Measurements from ENCODE around the gene GNAI1. TPM values are rescaled to one million over a fixed set of nuclear protein-coding genes. Genes with fewer than 3 reads are reported as not detected.

GNAI1 gene
- total and polyA plus RNA-seq, 4 donors: 8.9 to 38.7 (median 20.9) TPM

GRCh38 chr7:80210400-80210799 is 75.8 kb downstream of the GNAI1 start:
- no peaks in the 10 kb centered on the region for H3K27me3 ChIP-seq (ENCODE audit: control insufficient read depth in 4 of 4, insufficient read depth in 4 of 4, low read length in 3 of 4)
- H3K4me3 ChIP-seq (ENCODE audit: low read depth in 1 of 3, low read length in 3 of 3): no peak overlapping the region
- 22% methylated on average over 3 of the region's 3 CpGs for WGBS
- peak; percentile 66 for TF ChIP-seq REST (IDR thresholded peaks at IDR 0.05)
- TF ChIP-seq HNF4G (IDR thresholded peaks at IDR 0.05): peak; percentile 36
- no peak for TF ChIP-seq ATF3 (IDR thresholded peaks at IDR 0.05)
- no peak for TF ChIP-seq CTCF (IDR thresholded peaks at IDR 0.05; ENCODE audit: low read depth, low read length, missing input control)
- TF ChIP-seq TAF1 (conservative IDR thresholded peaks at IDR 0.05): no peak
- TF ChIP-seq GABPA (IDR thresholded peaks at IDR 0.05 in 1 of 2, conservative IDR thresholded peaks at IDR 0.05 in 1 of 2): no peak
- peak; percentile 81 to 83 for TF ChIP-seq HNF4A (conservative IDR thresholded peaks at IDR 0.05)
- TF ChIP-seq YY1 (IDR thresholded peaks at IDR 0.05): peak; percentile 76
- TF ChIP-seq RXRA (IDR thresholded peaks at IDR 0.05): peak; percentile 16 to 41
- no peak for TF ChIP-seq ZBTB33 (IDR thresholded peaks at IDR 0.05)
- peak; percentile 85 for TF ChIP-seq SP1 (IDR thresholded peaks at IDR 0.05)
- TF ChIP-seq MAX (IDR thresholded peaks at IDR 0.05): peak; percentile 51
- TF ChIP-seq FOXA2 (IDR thresholded peaks at IDR 0.05): peak; percentile 98
- peak; percentile 47 to 58 for TF ChIP-seq RAD21 (IDR thresholded peaks at IDR 0.05)
- peak in 1 of 2 donors; percentile 19 for TF ChIP-seq JUND (IDR thresholded peaks at IDR 0.05)
- TF ChIP-seq EGR1 (IDR thresholded peaks at IDR 0.05; ENCODE audit: low read depth in 2 of 2): no peak
- TF ChIP-seq FOXA1 (IDR thresholded peaks at IDR 0.05): peak; percentile 93
- TF ChIP-seq NR2F2 (IDR thresholded peaks at IDR 0.05): no peak
- no peak overlapping the region for H3K9ac ChIP-seq (ENCODE audit: low read depth in 1 of 2, low read length in 2 of 2)
- H3K4me1 ChIP-seq (ENCODE audit: control insufficient read depth in 4 of 4, insufficient read depth in 4 of 4, low read length in 3 of 4): peaks cover 6 to 27% (median 12%) of the 10 kb centered on the region in 4 donors
- no peaks in the 10 kb centered on the region for H3K9me3 ChIP-seq (ENCODE audit: control insufficient read depth in 4 of 4, low read length in 3 of 4)
- DNase-seq (ENCODE audit: low spot score): no peak
- H3K27ac ChIP-seq (ENCODE audit: low read depth in 1 of 2, low read length in 2 of 2): peak overlapping the region; percentile 9 to 32
- peaks cover 0 to 2% (median 0%) of the 10 kb centered on the region in 4 donors for H3K36me3 ChIP-seq (ENCODE audit: control insufficient read depth in 4 of 4, insufficient read depth in 3 of 4, low read depth in 1 of 4, low read length in 3 of 4)
